Neural cell (in vitro differentiated cells): ENCODE data around the gene HMGCL. TPM values are rescaled to one million over a fixed set of nuclear protein-coding genes. Genes with fewer than 3 reads are reported as not detected.

Experiments
- H2AFZ ChIP-seq: fragments of 200-600, 300-800 bp; sonication (generic), shearing (Covaris generic); 2 replicates; pipeline ENCODE4 v1.6.0; 2014; ENCODE audit warnings: low read depth, mild to moderate bottlenecking, antibody characterized with exemption, low read length, moderate library complexity
- H3F3A ChIP-seq: fragments of 200-600 bp; shearing (Covaris generic); 2 replicates; pipeline ENCODE4 v1.6.1; 2016; ENCODE audit warnings: mild to moderate bottlenecking, moderate library complexity, mixed read lengths, antibody characterized with exemption, low read length; ENCODE audit not compliant: insufficient read depth, poor library complexity, severe bottlenecking
- H3K27ac ChIP-seq: fragments of 200-600, 300-800 bp; sonication (generic), shearing (Covaris generic); 2 replicates; pipeline ENCODE4 v1.5.1; 2014; ENCODE audit warnings: mild to moderate bottlenecking, low read length, moderate library complexity
- H3K27me3 ChIP-seq: fragments of 300-800, 200-600 bp; sonication (generic), shearing (Covaris generic); 2 replicates; pipeline ENCODE4 v1.6.0; 2014; ENCODE audit warnings: mild to moderate bottlenecking, low read depth, low read length, moderate library complexity; ENCODE audit not compliant: insufficient read depth
- H3K36me3 ChIP-seq: fragments of 300-800, 200-600 bp; sonication (generic), shearing (Covaris generic); 2 replicates; pipeline ENCODE4 v1.5.1; 2014; ENCODE audit warnings: mild to moderate bottlenecking, antibody characterized with exemption, low read length, moderate library complexity; ENCODE audit not compliant: insufficient read depth
- H3K4me2 ChIP-seq: fragments of 300-800, 200-600 bp; sonication (generic), shearing (Covaris generic); 2 replicates; pipeline ENCODE4 v1.6.0; 2014; ENCODE audit warnings: mild to moderate bottlenecking, low read length
- H3K4me3 ChIP-seq: fragments of 300-800, 200-600 bp; sonication (generic), shearing (Covaris generic); 2 replicates; pipeline ENCODE4 v1.5.1; 2014; ENCODE audit warnings: mild to moderate bottlenecking, low read length, moderate library complexity
- H3K79me2 ChIP-seq: fragments of 200-600 bp; shearing (Covaris generic); replicated peaks from 2 replicates; pipeline ENCODE4 v1.6.0; 2014; ENCODE audit warnings: mild to moderate bottlenecking, low read length, moderate library complexity; ENCODE audit not compliant: insufficient read depth
- H3K9ac ChIP-seq: fragments of 300-800, 200-600 bp; sonication (generic), shearing (Covaris generic); 2 replicates; pipeline ENCODE4 v1.6.1; 2016; ENCODE audit warnings: mild to moderate bottlenecking, low read length, mixed read lengths
- H3K9me2 ChIP-seq: fragments of 200-600 bp; shearing (Covaris generic); 2 replicates; pipeline ENCODE4 v1.6.1; 2016; ENCODE audit warnings: mild to moderate bottlenecking, low read length, mixed read lengths; ENCODE audit not compliant: insufficient read depth
- H3K9me3 ChIP-seq: fragments of 200-600, 300-800 bp; sonication (generic), shearing (Covaris generic); 2 replicates; pipeline ENCODE4 v1.6.1; 2016; ENCODE audit warnings: mild to moderate bottlenecking, mixed run types, low read length, moderate library complexity, mixed read lengths
- H4K20me1 ChIP-seq: fragments of 200-600 bp; shearing (Covaris generic); 2 replicates; pipeline ENCODE4 v1.6.1; 2016; ENCODE audit warnings: mild to moderate bottlenecking, mixed run types; ENCODE audit not compliant: insufficient read depth
- CTCF ChIP-seq: fragments of 450-650 bp; IDR thresholded peaks from 2 replicates; pipeline ENCODE4 v1.5.1; 2014; ENCODE audit warnings: antibody characterized with exemption, mild to moderate bottlenecking, moderate library complexity; ENCODE audit not compliant: poor library complexity, severe bottlenecking
- EP300 ChIP-seq: fragments of 450-650 bp; conservative IDR thresholded peaks from 2 replicates; pipeline ENCODE4 v1.6.1; 2014; ENCODE audit warnings: antibody characterized with exemption, mild to moderate bottlenecking, moderate library complexity; ENCODE audit not compliant: poor library complexity, severe bottlenecking
- EZH2 ChIP-seq: fragments of 200-600, 300-800 bp; shearing (Covaris generic), sonication (generic); IDR thresholded peaks from 2 replicates; pipeline ENCODE4 v1.6.1; 2014; ENCODE audit warnings: antibody characterized with exemption, low read length, borderline replicate concordance, mild to moderate bottlenecking; ENCODE audit not compliant: insufficient read depth, poor library complexity, severe bottlenecking
- MXI1 ChIP-seq: fragments of 450-650 bp; conservative IDR thresholded peaks from 2 replicates; pipeline ENCODE4 v1.6.1; 2014; ENCODE audit warnings: antibody characterized with exemption, mild to moderate bottlenecking; ENCODE audit not compliant: poor library complexity, severe bottlenecking
- POLR2AphosphoS5 ChIP-seq: IDR thresholded peaks from 2 replicates; pipeline ENCODE4 v1.6.1; 2012
- RAD21 ChIP-seq: fragments of 450-650 bp; conservative IDR thresholded peaks from 2 replicates; pipeline ENCODE4 v1.6.1; 2014; ENCODE audit warnings: antibody characterized with exemption, mild to moderate bottlenecking, moderate library complexity
- REST ChIP-seq: IDR thresholded peaks from 2 replicates; pipeline ENCODE4 v1.6.1; 2012; ENCODE audit warnings: borderline replicate concordance
- SMC3 ChIP-seq: fragments of 450-650 bp; conservative IDR thresholded peaks from 2 replicates; pipeline ENCODE4 v1.6.1; 2014; ENCODE audit warnings: antibody characterized with exemption, mild to moderate bottlenecking, moderate library complexity; ENCODE audit not compliant: poor library complexity
- TAF1 ChIP-seq: IDR thresholded peaks from 2 replicates; pipeline ENCODE4 v1.6.1; 2012; ENCODE audit warnings: low read depth
- polyA plus RNA-seq: library from polyadenylated mRNA; depleted of rRNA; stranded (reverse); fragments of >200 nt; gene quantifications from 2 replicates; pipeline ENCODE4 v1.2.3, GENCODE V29; 2014

Gene HMGCL
- polyA plus RNA-seq, 1 donor from 2014 or later: 27.6 TPM

- peaks cover 12% of the 10 kb centered on the region for H3K36me3 ChIP-seq
- no peaks in the 10 kb centered on the region for H4K20me1 ChIP-seq
- no peak overlapping the region for H3K4me3 ChIP-seq
- no peaks in the 10 kb centered on the region for H3K27me3 ChIP-seq
- H3K27ac ChIP-seq: no peak overlapping the region
- H3K9ac ChIP-seq: no peak overlapping the region
- no peaks in the 10 kb centered on the region for H3F3A ChIP-seq
- no peaks in the 10 kb centered on the region for H3K9me2 ChIP-seq
- no peak overlapping the region for H3K4me2 ChIP-seq
- no peaks in the 10 kb centered on the region for H3K79me2 ChIP-seq
- no peak overlapping the region for H2AFZ ChIP-seq
- TF ChIP-seq CTCF (no peak), MXI1 (no peak), EZH2 (no peak), EP300 (no peak)
- no peaks in the 10 kb centered on the region for H3K9me3 ChIP-seq
Measured at GRCh38 chr1:23759277-23759676, 66.0 kb downstream of the HMGCL start.

GRCh38 chr1:23757812-23758211, 67.4 kb downstream of the HMGCL start:
- no peak overlapping the region for H2AFZ ChIP-seq
- no peak overlapping the region for H3K4me3 ChIP-seq
- no peaks in the 10 kb centered on the region for H4K20me1 ChIP-seq
- no peak overlapping the region for H3K27ac ChIP-seq
- no peaks in the 10 kb centered on the region for H3F3A ChIP-seq
- no peaks in the 10 kb centered on the region for H3K79me2 ChIP-seq
- TF ChIP-seq MXI1: no peak
- no peak for TF ChIP-seq POLR2AphosphoS5
- TF ChIP-seq SMC3: no peak
- TF ChIP-seq TAF1: no peak
- TF ChIP-seq RAD21: no peak
- TF ChIP-seq EZH2: no peak
- TF ChIP-seq CTCF: no peak
- TF ChIP-seq EP300: no peak
- TF ChIP-seq REST: no peak
- H3K4me2 ChIP-seq: no peak overlapping the region
- H3K36me3 ChIP-seq: peaks cover 12% of the 10 kb centered on the region
- no peaks in the 10 kb centered on the region for H3K9me3 ChIP-seq
- no peaks in the 10 kb centered on the region for H3K9me2 ChIP-seq
- no peaks in the 10 kb centered on the region for H3K27me3 ChIP-seq
- H3K9ac ChIP-seq: no peak overlapping the region
